GOT3 (cell line): ENCODE results near the gene ZNF445.
"Not testable (repeated sequence)": the region's sequence is repeated elsewhere in the genome, so short reads cannot be mapped to it uniquely, and the experiment has no call there.

ENCODE experiments used
- DNase-seq: peaks from one replicate; lab custom pipeline; 2025; ENCODE audit warnings: mixed read lengths; lab: John Stamatoyannopoulos, UW

The ZNF445 gene

GRCh38 chr3:44477312-44478030 lies at the start of gene ZNF445:
Gene ZNF445, minus strand, starts transcription at chr3:44477670. Its CDS starts 22,121 bp downstream, at chr3:44455549.
- peak; percentile 44 for DNase-seq

GRCh38 chr3:44525060-44525459 lies 47.6 kb upstream of the ZNF445 start:
- DNase-seq = no peak

GRCh38 chr3:44522494-44522933 lies 45.0 kb upstream of the ZNF445 start:
- DNase-seq = no peak

GRCh38 chr3:44521721-44522120 lies 44.3 kb upstream of the ZNF445 start:
- DNase-seq = no peak

- DNase-seq = no peak
Measured at GRCh38 chr3:44518782-44519156, 41.3 kb upstream of the ZNF445 start.

- no peak for DNase-seq
Measured at GRCh38 chr3:44516230-44516629, 38.8 kb upstream of the ZNF445 start.

GRCh38 chr3:44513513-44513912 lies 36.0 kb upstream of the ZNF445 start:
- DNase-seq = no peak

GRCh38 chr3:44511238-44511566 lies 33.7 kb upstream of the ZNF445 start:
- no peak for DNase-seq

GRCh38 chr3:44510000-44510368 lies 32.5 kb upstream of the ZNF445 start:
- DNase-seq = no peak

- no peak for DNase-seq
Measured at GRCh38 chr3:44509393-44509921, 32.0 kb upstream of the ZNF445 start.

GRCh38 chr3:44506961-44507360 lies 29.5 kb upstream of the ZNF445 start:
- DNase-seq = no peak

- DNase-seq = no peak
Measured at GRCh38 chr3:44506556-44506955, 29.1 kb upstream of the ZNF445 start.

- no peak for DNase-seq
Measured at GRCh38 chr3:44504566-44504965, 27.1 kb upstream of the ZNF445 start.

- not testable (repeated sequence) for DNase-seq
Measured at GRCh38 chr3:44503178-44503577, 25.7 kb upstream of the ZNF445 start.

- DNase-seq = no peak
Measured at GRCh38 chr3:44501971-44502370, 24.5 kb upstream of the ZNF445 start.

GRCh38 chr3:44499899-44500168 lies 22.4 kb upstream of the ZNF445 start:
- DNase-seq = not testable (repeated sequence)

- DNase-seq = no peak
Measured at GRCh38 chr3:44499149-44499898, 21.9 kb upstream of the ZNF445 start.

- no peak for DNase-seq
Measured at GRCh38 chr3:44495636-44496415, 18.4 kb upstream of the ZNF445 start.

- DNase-seq = no peak
Measured at GRCh38 chr3:44492496-44492895, 15.0 kb upstream of the ZNF445 start.

GRCh38 chr3:44482721-44483120 lies 5.3 kb upstream of the ZNF445 start:
- DNase-seq = no peak

GRCh38 chr3:44478606-44479094 lies 1.2 kb upstream of the ZNF445 start:
- DNase-seq = no peak

- DNase-seq = no peak
Measured at GRCh38 chr3:44478055-44478468, 592 bp upstream of the ZNF445 start.

- no peak for DNase-seq
Measured at GRCh38 chr3:44476963-44477311, 533 bp downstream of the ZNF445 start.
